ENCODE measurements around the gene RPL27A.

The RPL27A gene

DNA sequence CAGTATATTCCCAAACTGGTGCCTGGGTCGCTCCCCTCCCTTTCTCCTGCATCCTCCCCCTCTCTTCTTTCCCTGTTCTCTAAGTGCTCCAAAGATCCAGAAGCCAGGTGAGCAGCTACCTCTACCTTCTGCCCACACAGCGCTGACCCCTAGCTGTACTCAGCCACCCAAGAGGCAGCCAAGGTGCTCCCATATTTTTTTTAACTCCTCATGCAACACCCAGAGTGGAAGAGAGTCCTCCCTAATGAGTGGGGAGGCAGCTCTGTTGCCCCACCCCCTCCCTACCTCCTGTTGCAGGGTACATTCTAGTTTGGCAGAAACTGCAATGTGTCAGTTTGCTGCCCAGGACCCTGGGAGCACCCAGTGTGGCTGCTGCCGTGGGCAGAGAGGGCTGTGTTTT is 40.2 kb downstream of the RPL27A start:
- DNase-seq = no peak

- no peak for DNase-seq
These were observed 41.1 kb downstream of the RPL27A start for GRCh38 chr11:8723711-8724110.

GRCh38 chr11:8724682-8725081 is 42.1 kb downstream of the RPL27A start:
- DNase-seq = no peak

DNA sequence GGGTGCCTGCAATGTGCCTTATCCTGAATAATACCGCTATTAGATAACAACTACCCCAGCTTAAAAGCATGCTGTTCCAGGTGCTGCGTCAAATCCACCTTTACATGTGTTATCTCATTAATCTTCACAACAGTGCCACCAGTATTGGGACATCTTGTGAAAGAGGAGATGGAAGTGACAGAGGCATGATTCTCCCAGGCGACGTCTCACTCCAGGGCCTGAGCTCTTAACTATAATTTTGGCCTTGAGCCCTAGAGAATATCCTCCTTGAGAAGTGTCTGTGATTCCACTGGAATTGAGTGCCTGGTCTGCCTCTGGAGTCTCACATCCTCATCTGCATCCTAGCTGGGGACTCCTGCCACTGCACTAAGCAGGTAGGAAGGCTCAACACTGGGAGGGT is 43.8 kb downstream of the RPL27A start:
- DNase-seq = no peak

- DNase-seq = no peak
These were observed 46.0 kb downstream of the RPL27A start for GRCh38 chr11:8728563-8728962.

DNA sequence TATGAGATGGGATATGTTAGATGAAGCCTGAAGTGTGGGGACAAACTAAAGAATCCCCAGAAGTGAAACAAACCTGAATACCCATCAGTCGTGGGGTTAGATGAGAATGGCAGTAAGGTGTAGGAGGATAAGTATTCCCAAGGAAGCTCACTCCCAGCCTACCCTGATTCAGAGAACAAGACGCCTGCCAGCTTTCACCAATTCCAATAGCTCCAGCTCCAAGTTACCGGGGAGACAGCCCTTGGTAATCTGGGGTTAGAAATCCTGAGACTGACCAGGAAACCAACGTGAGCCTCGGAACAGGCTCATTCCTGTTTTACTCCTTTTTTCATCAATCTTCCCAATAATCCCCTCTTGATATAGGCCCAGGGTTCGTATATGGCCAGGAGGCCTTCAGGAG is 46.5 kb downstream of the RPL27A start:
- DNase-seq = no peak

- DNase-seq = no peak
These were observed 47.5 kb downstream of the RPL27A start for GRCh38 chr11:8729837-8730696.

GRCh38 chr11:8730697-8731020 is 48.1 kb downstream of the RPL27A start:
- no peak for DNase-seq

DNA sequence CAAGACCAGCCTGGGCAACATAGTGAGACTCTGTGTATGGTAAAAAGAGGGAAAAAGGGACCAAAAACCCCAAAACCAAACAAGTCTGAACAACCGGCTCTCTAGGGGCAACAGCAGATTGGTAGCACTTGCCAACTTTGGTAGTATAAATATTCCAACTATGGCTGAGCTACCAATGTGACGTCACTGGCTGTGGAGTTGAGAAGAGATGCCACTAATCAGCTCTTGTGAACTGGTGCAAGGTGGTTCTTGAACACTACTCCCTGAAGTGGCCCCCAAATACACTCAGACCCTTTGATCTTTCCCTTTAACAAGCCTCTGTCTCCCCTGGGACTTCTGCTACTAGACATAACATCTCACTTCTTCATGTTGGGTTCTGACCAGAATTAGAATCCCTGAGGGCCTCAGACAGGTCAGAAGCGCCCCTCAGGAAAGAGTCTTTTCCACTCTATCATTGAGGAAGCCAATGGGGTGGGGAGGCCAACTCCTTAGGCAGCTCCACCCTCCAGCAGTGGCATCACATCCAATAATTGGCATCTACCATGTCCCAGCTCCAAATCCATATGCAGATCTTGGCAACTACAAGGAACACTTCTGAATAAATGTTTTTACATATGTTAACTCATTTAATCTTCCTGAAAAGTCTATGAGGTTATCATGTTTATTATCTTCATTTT is 49.2 kb downstream of the RPL27A start:
- no peak for DNase-seq

DNA sequence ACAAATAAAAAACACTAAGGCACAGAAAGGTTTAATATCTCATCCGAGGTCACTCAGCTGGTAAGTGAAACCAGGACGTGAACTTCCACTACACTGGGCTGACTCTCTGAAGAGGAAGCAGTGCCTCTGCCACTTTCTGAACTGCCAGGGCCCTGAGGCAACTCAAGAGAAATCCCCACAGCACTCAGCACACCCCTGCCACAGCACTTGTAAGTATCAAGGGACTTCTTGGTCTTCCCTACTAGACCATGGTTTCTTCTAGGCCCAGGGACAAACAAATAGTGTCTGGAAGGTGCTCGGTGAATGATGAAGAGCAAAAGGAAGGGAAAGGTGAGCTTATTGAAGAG is 49.7 kb downstream of the RPL27A start:
- no peak for DNase-seq

GRCh38 chr11:8732748-8733241 is 50.2 kb downstream of the RPL27A start:
- DNase-seq = no peak

- no peak for DNase-seq
These were observed 51.3 kb downstream of the RPL27A start for GRCh38 chr11:8733852-8734251.

DNA sequence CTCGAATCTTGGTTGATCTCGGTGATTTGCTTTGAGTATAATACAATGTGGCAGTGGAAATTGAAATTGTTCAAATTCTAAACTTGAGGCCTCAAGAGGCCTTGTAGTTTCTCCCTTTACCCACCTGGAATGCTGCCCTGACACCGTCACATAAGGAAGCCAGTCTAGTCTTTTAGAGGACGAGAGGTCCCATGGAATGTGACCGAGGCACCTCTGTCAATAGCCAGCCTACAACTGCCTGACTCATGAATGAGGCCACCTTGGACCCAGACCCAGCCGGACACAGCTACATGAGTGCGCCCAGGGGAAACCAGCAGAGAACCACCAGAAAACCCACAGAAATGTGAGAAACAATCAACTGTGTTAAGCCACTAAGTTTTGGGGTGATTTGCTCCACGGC is 52.5 kb downstream of the RPL27A start:
- no peak for DNase-seq

- no peak for DNase-seq
These were observed 56.8 kb downstream of the RPL27A start for GRCh38 chr11:8739309-8739793.

Measured in stimulated activated naive CD4-positive, alpha-beta T cell treated with Interleukin-2 at 50 U/mL for 16 hours (primary cell).